GM23338 (cell line): ENCODE results near the gene SLC8A3.

Experiments
- CTCF ChIP-seq, 2 experiments: fragments of 200-600 bp in 1 of 2; sonication (generic) in 1 of 2; conservative IDR thresholded peaks; 2 replicates each; pipeline versions ENCODE4 v1.5.1 to v1.6.1; 2016 to 2017; ENCODE audit warnings: antibody characterized with exemption in 2 of 2, low read depth in 2 of 2, mild to moderate bottlenecking in 2 of 2, moderate library complexity in 1 of 2
- ETS1 ChIP-seq: IDR thresholded peaks from 2 replicates; pipeline ENCODE4 v1.6.1; 2016; ENCODE audit warnings: antibody characterized with exemption
- EZH2 ChIP-seq: fragments of 200-600 bp; sonication (generic); IDR thresholded peaks from one replicate; pipeline ENCODE4 v1.8.0; 2017; ENCODE audit warnings: antibody characterized with exemption, mild to moderate bottlenecking, low read depth; ENCODE audit not compliant: unreplicated experiment
- EZH2phosphoT487 ChIP-seq: fragments of 200-600 bp; sonication (generic); IDR thresholded peaks from one replicate; pipeline ENCODE4 v1.8.1; 2018; ENCODE audit warnings: antibody characterized with exemption; ENCODE audit not compliant: unreplicated experiment
- JUNB ChIP-seq: IDR thresholded peaks from one replicate; pipeline ENCODE4 v1.6.1; 2016; ENCODE audit warnings: antibody characterized with exemption; ENCODE audit not compliant: unreplicated experiment
- POLR2AphosphoS5 ChIP-seq: IDR thresholded peaks from 2 replicates; pipeline ENCODE4 v1.6.1; 2016; ENCODE audit warnings: antibody characterized with exemption, low read depth
- REST ChIP-seq: IDR thresholded peaks from one replicate; pipeline ENCODE4 v1.6.1; 2018; ENCODE audit warnings: antibody characterized with exemption; ENCODE audit not compliant: unreplicated experiment

- TF ChIP-seq CTCF (conservative IDR thresholded peaks at IDR 0.05; ENCODE audit: low read depth in 2 of 2) (no peak), JUNB (no peak), EZH2phosphoT487 (no peak), POLR2AphosphoS5 (no peak), EZH2 (no peak), REST (no peak), ETS1 (no peak)
These were observed 45.6 kb upstream of the SLC8A3 start for GRCh38 chr14:70234066-70234950.
